ENCODE results near the gene BACE1.

BACE1 gene

GRCh38 chr11:117259417-117259816 lies 56.6 kb downstream of the BACE1 start:
- no peak for DNase-seq (ENCODE audit: low read depth)

GRCh38 chr11:117258576-117258975 lies 57.5 kb downstream of the BACE1 start:
- H3K4me3 ChIP-seq (ENCODE audit: low read depth, low read length), result no peak overlapping the region
- DNase-seq (ENCODE audit: low read depth), result no peak
- no peak for TF ChIP-seq CTCF (IDR thresholded peaks at IDR 0.05; ENCODE audit: control insufficient read depth, extremely low read depth, insufficient read depth)

More at GRCh38 chr11:117259417-117259816, 56.6 kb downstream of the BACE1 start:
- H3K4me3 ChIP-seq (ENCODE audit: low read depth, low read length), result no peak overlapping the region
- no peak for TF ChIP-seq CTCF (IDR thresholded peaks at IDR 0.05; ENCODE audit: control insufficient read depth, extremely low read depth, insufficient read depth)

- TF ChIP-seq CTCF (IDR thresholded peaks at IDR 0.05; ENCODE audit: control insufficient read depth, extremely low read depth, insufficient read depth), result no peak
- no peak for DNase-seq (ENCODE audit: low read depth)
Observed at GRCh38 chr11:117256573-117256972, 59.5 kb downstream of the BACE1 start.

GRCh38 chr11:117255966-117256365 lies 60.1 kb downstream of the BACE1 start:
- no peak overlapping the region for H3K4me3 ChIP-seq (ENCODE audit: low read depth, low read length)
- DNase-seq (ENCODE audit: low read depth), result no peak
- TF ChIP-seq CTCF (IDR thresholded peaks at IDR 0.05; ENCODE audit: control insufficient read depth, extremely low read depth, insufficient read depth), result no peak

More at GRCh38 chr11:117256573-117256972, 59.5 kb downstream of the BACE1 start:
- no peak overlapping the region for H3K4me3 ChIP-seq (ENCODE audit: low read depth, low read length)

- no peak for DNase-seq (ENCODE audit: low read depth)
- H3K4me3 ChIP-seq (ENCODE audit: low read depth, low read length), result no peak overlapping the region
- TF ChIP-seq CTCF (IDR thresholded peaks at IDR 0.05; ENCODE audit: control insufficient read depth, extremely low read depth, insufficient read depth), result no peak
Observed at GRCh38 chr11:117251506-117251905, 64.5 kb downstream of the BACE1 start.

- DNase-seq (ENCODE audit: low read depth), result no peak
- no peak overlapping the region for H3K4me3 ChIP-seq (ENCODE audit: low read depth, low read length)
Observed at GRCh38 chr11:117249571-117249970, 66.5 kb downstream of the BACE1 start.

More at GRCh38 chr11:117249571-117249970, 66.5 kb downstream of the BACE1 start:
- no peak for TF ChIP-seq CTCF (IDR thresholded peaks at IDR 0.05; ENCODE audit: control insufficient read depth, extremely low read depth, insufficient read depth)

Measured in LNCaP clone FGC (cell line).